SK-N-SH treated with all-trans-retinoic acid at 6 μM for 48 hours (cell line): Measurements from ENCODE around the gene MRPL4.

Source experiments
- ATAC-seq: fragments of 200-7000 bp; cut with Tn5 transposase; 3 replicates; pipeline ENCODE4 v1.9.1; 2020; ENCODE audit warnings: mild to moderate bottlenecking, moderate library complexity
- ARNTL ChIP-seq: fragments of 450-650 bp; formaldehyde crosslinking; IDR thresholded peaks from 2 replicates; pipeline ENCODE4 v1.5.0; 2020; ENCODE audit warnings: low read depth, mild to moderate bottlenecking, moderate library complexity, borderline replicate concordance
- CREB5 ChIP-seq: fragments of 250-450 bp; sonication (Bioruptor Pico); IDR thresholded peaks from 2 replicates; pipeline ENCODE4 v1.5.1; 2020; ENCODE audit warnings: low read depth, mild to moderate bottlenecking, moderate library complexity
- CSDC2 ChIP-seq: fragments of 250-450 bp; sonication (Bioruptor Pico); IDR thresholded peaks from 2 replicates; pipeline ENCODE4 v1.5.0; 2020; ENCODE audit warnings: mild to moderate bottlenecking, moderate library complexity
- CSRNP3 ChIP-seq: fragments of 250-450 bp; sonication (Bioruptor Pico); IDR thresholded peaks from 2 replicates; pipeline ENCODE4 v1.5.1; 2021; ENCODE audit warnings: mild to moderate bottlenecking, moderate library complexity
- ESRRG ChIP-seq: fragments of 250-450 bp; sonication (Bioruptor Pico); IDR thresholded peaks from 2 replicates; pipeline ENCODE4 v1.6.1; 2021; ENCODE audit warnings: mild to moderate bottlenecking
- GLIS3 ChIP-seq: fragments of 250-450 bp; sonication (Bioruptor Pico); IDR thresholded peaks from 2 replicates; pipeline ENCODE4 v1.5.0; 2020; ENCODE audit warnings: mild to moderate bottlenecking, moderate library complexity
- ISL1 ChIP-seq: fragments of 250-450 bp; sonication (Bioruptor Pico); IDR thresholded peaks from 2 replicates; pipeline ENCODE4 v2.1.2; 2022; ENCODE audit warnings: mild to moderate bottlenecking, moderate library complexity
- OSR1 ChIP-seq: fragments of 250-450 bp; sonication (Bioruptor Pico); IDR thresholded peaks from 2 replicates; pipeline ENCODE4 v1.8.0; 2022; ENCODE audit warnings: moderate library complexity, mild to moderate bottlenecking, inconsistent platforms
- PPARA ChIP-seq: fragments of 250-450 bp; sonication (Bioruptor Pico); IDR thresholded peaks from 2 replicates; pipeline ENCODE4 v1.5.0; 2020; ENCODE audit warnings: mild to moderate bottlenecking, borderline replicate concordance
- RARB ChIP-seq: fragments of 250-450 bp; sonication (Bioruptor Pico); IDR thresholded peaks from 2 replicates; pipeline ENCODE4 v1.8.0; 2021; ENCODE audit warnings: mild to moderate bottlenecking, moderate library complexity
- SNAI2 ChIP-seq: fragments of 250-450 bp; sonication (Bioruptor Pico); IDR thresholded peaks from 2 replicates; pipeline ENCODE4 v1.5.0; 2020; ENCODE audit warnings: mild to moderate bottlenecking, moderate library complexity
- TCF4 ChIP-seq: fragments of 250-450 bp; sonication (Bioruptor Pico); IDR thresholded peaks from 2 replicates; pipeline ENCODE4 v1.8.0; 2021; ENCODE audit warnings: mild to moderate bottlenecking, moderate library complexity, borderline replicate concordance
- TOX ChIP-seq: fragments of 250-450 bp; sonication (Bioruptor Pico); IDR thresholded peaks from 2 replicates; pipeline ENCODE4 v1.8.0; 2021; ENCODE audit warnings: mild to moderate bottlenecking, moderate library complexity, borderline replicate concordance
- ZC3H10 ChIP-seq: fragments of 250-450 bp; sonication (Bioruptor Pico); IDR thresholded peaks from 2 replicates; pipeline ENCODE4 v1.5.1; 2021; ENCODE audit warnings: mild to moderate bottlenecking, moderate library complexity
- ZFP3 ChIP-seq: fragments of 250-450 bp; sonication (Bioruptor Pico); IDR thresholded peaks from 2 replicates; pipeline ENCODE4 v1.5.0; 2020; ENCODE audit warnings: mild to moderate bottlenecking, moderate library complexity
- ZFP30 ChIP-seq: fragments of 450-650 bp; formaldehyde crosslinking; IDR thresholded peaks from 2 replicates; pipeline ENCODE4 v1.5.0; 2022; ENCODE audit warnings: mild to moderate bottlenecking, moderate library complexity
- ZNF565 ChIP-seq: fragments of 450-650 bp; formaldehyde crosslinking; conservative IDR thresholded peaks from 2 replicates; pipeline ENCODE4 v1.5.0; 2020; ENCODE audit warnings: low read depth, mild to moderate bottlenecking, moderate library complexity
- ZNF70 ChIP-seq: fragments of 450-650 bp; formaldehyde crosslinking; IDR thresholded peaks from 2 replicates; pipeline ENCODE4 v1.5.0; 2020; ENCODE audit warnings: mild to moderate bottlenecking, moderate library complexity
- ZNF8 ChIP-seq: fragments of 450-650 bp; formaldehyde crosslinking; IDR thresholded peaks from 2 replicates; pipeline ENCODE4 v1.5.0; 2020; ENCODE audit warnings: mild to moderate bottlenecking, moderate library complexity
- TF ChIP-seq, protein P1 (sequence below): fragments of 250-450 bp; sonication (Bioruptor Pico); IDR thresholded peaks from 2 replicates; pipeline ENCODE4 v1.8.0; 2020; ENCODE audit warnings: mild to moderate bottlenecking, moderate library complexity, borderline replicate concordance
- TF ChIP-seq, protein P2 (sequence below): fragments of 250-450 bp; sonication (Bioruptor Pico); IDR thresholded peaks from 2 replicates; pipeline ENCODE4 v1.5.0; 2020; ENCODE audit warnings: mild to moderate bottlenecking, moderate library complexity

MRPL4 gene

GRCh38 chr19:10254244-10254643, 2.2 kb downstream of the MRPL4 start:
- no peak for ATAC-seq
- no peak for TF ChIP-seq TCF4 (CRISPR knock-in tag)
- TF ChIP-seq GLIS3 (CRISPR knock-in tag), result no peak

- TF ChIP-seq ARNTL (no peak), TOX (CRISPR knock-in tag) (no peak), CSRNP3 (no peak), ZNF565 (no peak), OSR1 (no peak), ZNF8 (CRISPR knock-in tag) (no peak), ZFP30 (no peak), ZC3H10 (CRISPR knock-in tag) (no peak), TCF4 (CRISPR knock-in tag) (no peak), ESRRG (no peak), CREB5 (no peak), ZFP3 (CRISPR knock-in tag) (no peak), PPARA (no peak), ISL1 (CRISPR knock-in tag) (no peak), CSDC2 (CRISPR knock-in tag) (no peak), GLIS3 (CRISPR knock-in tag) (no peak)
- TF ChIP-seq, protein P1, sequence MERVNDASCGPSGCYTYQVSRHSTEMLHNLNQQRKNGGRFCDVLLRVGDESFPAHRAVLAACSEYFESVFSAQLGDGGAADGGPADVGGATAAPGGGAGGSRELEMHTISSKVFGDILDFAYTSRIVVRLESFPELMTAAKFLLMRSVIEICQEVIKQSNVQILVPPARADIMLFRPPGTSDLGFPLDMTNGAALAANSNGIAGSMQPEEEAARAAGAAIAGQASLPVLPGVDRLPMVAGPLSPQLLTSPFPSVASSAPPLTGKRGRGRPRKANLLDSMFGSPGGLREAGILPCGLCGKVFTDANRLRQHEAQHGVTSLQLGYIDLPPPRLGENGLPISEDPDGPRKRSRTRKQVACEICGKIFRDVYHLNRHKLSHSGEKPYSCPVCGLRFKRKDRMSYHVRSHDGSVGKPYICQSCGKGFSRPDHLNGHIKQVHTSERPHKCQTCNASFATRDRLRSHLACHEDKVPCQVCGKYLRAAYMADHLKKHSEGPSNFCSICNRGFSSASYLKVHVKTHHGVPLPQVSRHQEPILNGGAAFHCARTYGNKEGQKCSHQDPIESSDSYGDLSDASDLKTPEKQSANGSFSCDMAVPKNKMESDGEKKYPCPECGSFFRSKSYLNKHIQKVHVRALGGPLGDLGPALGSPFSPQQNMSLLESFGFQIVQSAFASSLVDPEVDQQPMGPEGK, result no peak
- TF ChIP-seq, all 23 proteins: peak for 0
- ATAC-seq, result no peak
These were observed 3.3 kb downstream of the MRPL4 start for GRCh38 chr19:10255358-10255757.

- no peak for TF ChIP-seq PPARA
- no peak for TF ChIP-seq ESRRG
- no peak for TF ChIP-seq ZNF565
- TF ChIP-seq CSRNP3, result no peak
- TF ChIP-seq RARB (CRISPR knock-in tag), result no peak
- ATAC-seq, result no peak
These were observed 4.5 kb downstream of the MRPL4 start for GRCh38 chr19:10256551-10256950.

DNA sequence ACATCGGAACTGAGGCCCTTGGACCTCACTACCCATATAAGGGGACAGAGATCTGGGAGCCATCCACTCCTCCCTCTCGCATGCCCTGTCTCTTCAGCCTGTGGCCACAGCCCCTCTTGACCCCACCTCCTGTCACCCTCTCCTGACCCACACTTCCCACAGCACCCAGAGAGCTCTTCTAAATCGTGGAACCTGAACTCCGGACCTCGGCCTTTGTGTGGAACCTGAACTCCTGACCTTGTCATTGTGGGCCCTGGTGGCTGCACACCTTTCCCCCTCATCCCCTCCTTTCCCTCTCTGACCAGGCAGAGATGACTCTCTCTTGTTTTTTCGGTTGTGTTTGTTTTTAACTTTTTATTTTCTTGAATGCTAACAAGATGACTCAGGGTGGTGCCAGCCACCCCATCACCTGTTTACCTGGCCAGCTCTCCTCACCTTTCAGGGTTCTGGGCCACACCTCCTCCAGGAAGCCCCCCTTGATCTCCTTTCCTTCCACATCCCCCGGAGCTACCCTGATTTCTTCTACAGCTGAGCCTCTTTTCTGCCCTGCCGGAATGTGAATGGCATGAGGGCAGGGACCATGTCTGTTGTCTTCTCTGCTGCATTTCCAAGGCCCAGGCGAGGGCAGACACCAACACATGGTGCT, 5.1 kb downstream of the MRPL4 start:
- TF ChIP-seq ZNF70 (CRISPR knock-in tag) (no peak), SNAI2 (CRISPR knock-in tag) (no peak), ARNTL (no peak)
- TF ChIP-seq, all 23 proteins: peak for 0
- no peak for ATAC-seq

DNA sequence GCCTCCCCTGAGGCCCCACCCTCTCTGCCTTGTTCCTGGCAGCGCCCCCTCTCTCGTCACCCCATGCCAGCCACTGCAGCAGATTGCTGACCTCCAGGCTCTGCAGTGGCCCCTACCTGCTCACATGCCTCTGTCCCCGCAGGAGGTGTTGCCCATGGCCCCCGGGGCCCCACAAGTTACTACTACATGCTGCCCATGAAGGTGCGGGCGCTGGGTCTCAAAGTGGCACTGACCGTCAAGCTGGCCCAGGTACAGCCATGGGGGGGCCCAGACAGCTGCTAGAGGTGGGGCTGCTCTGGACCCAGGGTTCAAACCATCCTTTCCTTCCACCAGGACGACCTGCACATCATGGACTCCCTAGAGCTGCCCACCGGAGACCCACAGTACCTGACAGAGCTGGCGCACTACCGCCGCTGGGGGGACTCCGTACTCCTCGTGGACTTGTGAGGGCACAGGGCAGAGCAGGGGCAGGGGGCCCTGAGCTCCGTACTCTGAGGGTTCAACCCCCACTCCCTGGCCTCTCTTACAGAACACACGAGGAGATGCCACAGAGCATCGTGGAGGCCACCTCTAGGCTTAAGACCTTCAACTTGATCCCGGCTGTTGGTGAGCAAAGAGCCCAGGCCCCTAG, 6.2 kb downstream of the MRPL4 start:
- ATAC-seq, result no peak
- TF ChIP-seq, protein P2, sequence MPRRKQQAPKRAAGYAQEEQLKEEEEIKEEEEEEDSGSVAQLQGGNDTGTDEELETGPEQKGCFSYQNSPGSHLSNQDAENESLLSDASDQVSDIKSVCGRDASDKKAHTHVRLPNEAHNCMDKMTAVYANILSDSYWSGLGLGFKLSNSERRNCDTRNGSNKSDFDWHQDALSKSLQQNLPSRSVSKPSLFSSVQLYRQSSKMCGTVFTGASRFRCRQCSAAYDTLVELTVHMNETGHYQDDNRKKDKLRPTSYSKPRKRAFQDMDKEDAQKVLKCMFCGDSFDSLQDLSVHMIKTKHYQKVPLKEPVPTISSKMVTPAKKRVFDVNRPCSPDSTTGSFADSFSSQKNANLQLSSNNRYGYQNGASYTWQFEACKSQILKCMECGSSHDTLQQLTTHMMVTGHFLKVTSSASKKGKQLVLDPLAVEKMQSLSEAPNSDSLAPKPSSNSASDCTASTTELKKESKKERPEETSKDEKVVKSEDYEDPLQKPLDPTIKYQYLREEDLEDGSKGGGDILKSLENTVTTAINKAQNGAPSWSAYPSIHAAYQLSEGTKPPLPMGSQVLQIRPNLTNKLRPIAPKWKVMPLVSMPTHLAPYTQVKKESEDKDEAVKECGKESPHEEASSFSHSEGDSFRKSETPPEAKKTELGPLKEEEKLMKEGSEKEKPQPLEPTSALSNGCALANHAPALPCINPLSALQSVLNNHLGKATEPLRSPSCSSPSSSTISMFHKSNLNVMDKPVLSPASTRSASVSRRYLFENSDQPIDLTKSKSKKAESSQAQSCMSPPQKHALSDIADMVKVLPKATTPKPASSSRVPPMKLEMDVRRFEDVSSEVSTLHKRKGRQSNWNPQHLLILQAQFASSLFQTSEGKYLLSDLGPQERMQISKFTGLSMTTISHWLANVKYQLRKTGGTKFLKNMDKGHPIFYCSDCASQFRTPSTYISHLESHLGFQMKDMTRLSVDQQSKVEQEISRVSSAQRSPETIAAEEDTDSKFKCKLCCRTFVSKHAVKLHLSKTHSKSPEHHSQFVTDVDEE, result no peak
- TF ChIP-seq ZNF8 (CRISPR knock-in tag), result no peak
- TF ChIP-seq ISL1 (CRISPR knock-in tag), result no peak
- no peak for TF ChIP-seq ZFP3 (CRISPR knock-in tag)
- no peak for TF ChIP-seq SNAI2 (CRISPR knock-in tag)
- no peak for TF ChIP-seq OSR1
- TF ChIP-seq ARNTL, result no peak
- TF ChIP-seq TCF4 (CRISPR knock-in tag), result no peak
- no peak for TF ChIP-seq CREB5
- TF ChIP-seq, protein P1, result no peak
- TF ChIP-seq TOX (CRISPR knock-in tag), result no peak
- no peak for TF ChIP-seq RARB (CRISPR knock-in tag)
- TF ChIP-seq CSDC2 (CRISPR knock-in tag), result no peak
- TF ChIP-seq ESRRG, result no peak
